HG03045 (cell line): ENCODE data around the gene CPNE4.
A peak's percentile ranks its signal among the peaks of the same experiment; 100 is the strongest.

Experiments used
- ATAC-seq: cut with Tn5 transposase; IDR thresholded peaks from one replicate; pipeline ENCODE4 v1.9.1; 2021; ENCODE audit warnings: mild to moderate bottlenecking, moderate library complexity; ENCODE audit not compliant: unreplicated experiment

CPNE4 gene

GRCh38 chr3:131803113-131803512, 231.7 kb downstream of the CPNE4 start:
- no peak for ATAC-seq

- ATAC-seq = no peak
These were observed 232.8 kb downstream of the CPNE4 start for GRCh38 chr3:131802029-131802428.

- no peak for ATAC-seq
These were observed 233.2 kb downstream of the CPNE4 start for GRCh38 chr3:131801566-131801965.

GRCh38 chr3:131797776-131798175, 237.0 kb downstream of the CPNE4 start:
- no peak for ATAC-seq

- ATAC-seq = peak; percentile 55
These were observed 238.1 kb downstream of the CPNE4 start for GRCh38 chr3:131796558-131797198.

- ATAC-seq = no peak
These were observed 238.7 kb downstream of the CPNE4 start for GRCh38 chr3:131796111-131796510.

- peak; percentile 38 for ATAC-seq
These were observed 239.3 kb downstream of the CPNE4 start for GRCh38 chr3:131795390-131796090.

- ATAC-seq = peak; percentile 70
These were observed 239.9 kb downstream of the CPNE4 start for GRCh38 chr3:131794766-131795388.

GRCh38 chr3:131793870-131794269, 240.9 kb downstream of the CPNE4 start:
- no peak for ATAC-seq

GRCh38 chr3:131789188-131789587, 245.6 kb downstream of the CPNE4 start:
- ATAC-seq = no peak

- ATAC-seq = no peak
These were observed 248.4 kb downstream of the CPNE4 start for GRCh38 chr3:131786386-131786785.

GRCh38 chr3:131782751-131783150, 252.1 kb downstream of the CPNE4 start:
- no peak for ATAC-seq

GRCh38 chr3:131778526-131778925, 256.3 kb downstream of the CPNE4 start:
- no peak for ATAC-seq

GRCh38 chr3:131775650-131776049, 259.2 kb downstream of the CPNE4 start:
- no peak for ATAC-seq

GRCh38 chr3:131772269-131773026, 262.4 kb downstream of the CPNE4 start:
- ATAC-seq = no peak

GRCh38 chr3:131762981-131763564, 271.7 kb downstream of the CPNE4 start:
- ATAC-seq = no peak

GRCh38 chr3:131756405-131756804, 278.4 kb downstream of the CPNE4 start:
- ATAC-seq = no peak

GRCh38 chr3:131755380-131755779, 279.4 kb downstream of the CPNE4 start:
- ATAC-seq = no peak

- ATAC-seq = no peak
These were observed 284.6 kb downstream of the CPNE4 start for GRCh38 chr3:131750256-131750655.

GRCh38 chr3:131749826-131750225, 285.0 kb downstream of the CPNE4 start:
- no peak for ATAC-seq

GRCh38 chr3:131747466-131747865, 287.3 kb downstream of the CPNE4 start:
- no peak for ATAC-seq
